H9 (cell line): ENCODE measurements around the gene MSS51. TPM values are rescaled to one million over a fixed set of nuclear protein-coding genes. Genes with fewer than 3 reads are reported as not detected.

ENCODE experiments used
- DNase-seq: peaks from one replicate; pipeline ENCODE4 v3.0.0-alpha.2; 2017
- H2AFZ ChIP-seq: one replicate; pipeline ENCODE4 v1.6.1; 2013; ENCODE audit warnings: mild to moderate bottlenecking, low read length, control low read depth, moderate library complexity
- H2AK5ac ChIP-seq: 2 replicates; pipeline ENCODE4 v1.6.1; 2013; ENCODE audit warnings: low read length, control low read depth, mixed read lengths; ENCODE audit not compliant: insufficient read length
- H2BK120ac ChIP-seq: one replicate; pipeline ENCODE4 v1.6.1; 2013; ENCODE audit warnings: low read depth, mild to moderate bottlenecking, low read length, control low read depth, inconsistent platforms; ENCODE audit not compliant: poor library complexity, severe bottlenecking
- H2BK12ac ChIP-seq: 2 replicates; pipeline ENCODE4 v1.6.1; 2013; ENCODE audit warnings: low read length, control low read depth, mixed read lengths, low read depth; ENCODE audit not compliant: insufficient read length
- H2BK15ac ChIP-seq: 2 replicates; pipeline ENCODE4 v1.6.1; 2013; ENCODE audit warnings: low read depth, low read length, control low read depth
- H2BK20ac ChIP-seq: one replicate; pipeline ENCODE4 v1.6.1; 2013; ENCODE audit warnings: low read depth, mild to moderate bottlenecking, low read length, control low read depth, inconsistent platforms; ENCODE audit not compliant: poor library complexity, severe bottlenecking
- H2BK5ac ChIP-seq: 2 replicates; pipeline ENCODE4 v1.6.1; 2013; ENCODE audit warnings: low read length, control low read depth, mixed read lengths; ENCODE audit not compliant: insufficient read length
- H3K14ac ChIP-seq: 2 replicates; pipeline ENCODE4 v1.6.1; 2013; ENCODE audit warnings: low read length, control low read depth; ENCODE audit not compliant: insufficient read depth
- H3K18ac ChIP-seq: 2 replicates; pipeline ENCODE4 v1.6.1; 2013; ENCODE audit warnings: low read depth, mild to moderate bottlenecking, mixed read lengths, low read length, control low read depth; ENCODE audit not compliant: insufficient read length
- H3K23ac ChIP-seq: 2 replicates; pipeline ENCODE4 v1.6.1; 2013; ENCODE audit warnings: low read length, control low read depth, mixed read lengths, low read depth; ENCODE audit not compliant: insufficient read length
- H3K23me2 ChIP-seq: 2 replicates; pipeline ENCODE4 v1.6.1; 2013; ENCODE audit warnings: low read depth, mild to moderate bottlenecking, mixed read lengths, low read length, control low read depth; ENCODE audit not compliant: insufficient read length, poor library complexity, severe bottlenecking
- H3K27ac ChIP-seq: 2 replicates; pipeline ENCODE4 v1.5.1; 2013; ENCODE audit warnings: low read length, control low read depth, mixed read lengths, low read depth; ENCODE audit not compliant: insufficient read length
- H3K27me3 ChIP-seq: 2 replicates; pipeline ENCODE4 v1.6.1; 2013; ENCODE audit warnings: low read length, control low read depth, inconsistent platforms; ENCODE audit not compliant: insufficient read depth
- H3K4ac ChIP-seq: 2 replicates; pipeline ENCODE4 v1.6.1; 2013; ENCODE audit warnings: low read depth, mild to moderate bottlenecking, control low read depth, inconsistent platforms, low read length, moderate library complexity
- H3K4me1 ChIP-seq: 2 replicates; pipeline ENCODE4 v1.6.1; 2013; ENCODE audit warnings: low read length, control low read depth, inconsistent platforms; ENCODE audit not compliant: insufficient read depth
- H3K4me2 ChIP-seq: 2 replicates; pipeline ENCODE4 v1.6.1; 2013; ENCODE audit warnings: low read length, control low read depth, mixed read lengths; ENCODE audit not compliant: insufficient read length, insufficient read depth
- H3K56ac ChIP-seq: 2 replicates; pipeline ENCODE4 v1.6.1; 2013; ENCODE audit warnings: low read depth, mild to moderate bottlenecking, mixed read lengths, low read length, control low read depth; ENCODE audit not compliant: insufficient read length
- H3K79me1 ChIP-seq: 2 replicates; pipeline ENCODE4 v1.6.1; 2013; ENCODE audit warnings: low read depth, mild to moderate bottlenecking, moderate library complexity, low read length, control low read depth, inconsistent platforms; ENCODE audit not compliant: insufficient read depth, poor library complexity, severe bottlenecking
- H3K79me2 ChIP-seq: 2 replicates; pipeline ENCODE4 v1.6.1; 2013; ENCODE audit warnings: low read length, control low read depth, inconsistent platforms; ENCODE audit not compliant: insufficient read depth
- H3K9ac ChIP-seq: 2 replicates; pipeline ENCODE4 v1.6.1; 2013; ENCODE audit warnings: low read length, control low read depth, mixed read lengths; ENCODE audit not compliant: insufficient read length; ENCODE audit errors: extremely low read depth
- H3K9me3 ChIP-seq: one replicate; pipeline ENCODE4 v1.6.1; 2013; ENCODE audit warnings: low read depth, low read length, inconsistent platforms; ENCODE audit not compliant: control insufficient read depth
- H3T11ph ChIP-seq: one replicate; pipeline ENCODE4 v1.6.1; 2013; ENCODE audit warnings: mild to moderate bottlenecking, low read length, control low read depth, inconsistent platforms
- H4K20me1 ChIP-seq: one replicate; pipeline ENCODE4 v1.6.1; 2013; ENCODE audit not compliant: control insufficient read depth, insufficient read length, insufficient read depth
- H4K5ac ChIP-seq: 2 replicates; pipeline ENCODE4 v1.6.1; 2013; ENCODE audit warnings: low read depth, mild to moderate bottlenecking, mixed read lengths, low read length, control low read depth; ENCODE audit not compliant: insufficient read length
- H4K8ac ChIP-seq: replicated peaks from 2 replicates; pipeline ENCODE4 v1.6.1; 2013; ENCODE audit warnings: low read length, control low read depth, mixed read lengths, low read depth; ENCODE audit not compliant: insufficient read length
- H4K91ac ChIP-seq: 2 replicates; pipeline ENCODE4 v1.6.1; 2013; ENCODE audit warnings: low read depth, mild to moderate bottlenecking, moderate library complexity, mixed read lengths, low read length, control low read depth; ENCODE audit not compliant: insufficient read length
- H3K27ac Mint-ChIP-seq, 3 experiments: 2 replicates in 2 of 3; 3 replicates in 1 of 3; pipeline ENCODE4 v1.8.0; 2020 to 2021; ENCODE audit warnings: mixed read lengths in 3 of 3, mild to moderate bottlenecking in 1 of 3, moderate library complexity in 1 of 3
- H3K27me3 Mint-ChIP-seq: 2 replicates; pipeline ENCODE4 v1.8.0; 2021; ENCODE audit warnings: low read depth, mild to moderate bottlenecking, moderate library complexity, mixed read lengths
- H3K36me3 Mint-ChIP-seq, 3 experiments: 2 replicates in 2 of 3; 3 replicates in 1 of 3; pipeline ENCODE4 v1.8.0; 2020 to 2021; ENCODE audit warnings: low read depth in 3 of 3, mixed read lengths in 3 of 3; ENCODE audit not compliant: insufficient read depth in 1 of 3
- H3K4me1 Mint-ChIP-seq, 2 experiments: 2 replicates each; pipeline ENCODE4 v1.8.0; 2020; ENCODE audit warnings: mixed read lengths in 2 of 2
- H3K4me3 Mint-ChIP-seq, 2 experiments: 2 replicates in 1 of 2; 3 replicates in 1 of 2; pipeline ENCODE4 v1.8.0; 2020 to 2021; ENCODE audit warnings: mild to moderate bottlenecking in 2 of 2, mixed read lengths in 2 of 2, moderate library complexity in 1 of 2
- H3K9me3 Mint-ChIP-seq, 2 experiments: 2 replicates in 1 of 2; 3 replicates in 1 of 2; pipeline ENCODE4 v1.8.0; 2020; ENCODE audit warnings: mild to moderate bottlenecking in 2 of 2, mixed read lengths in 2 of 2, moderate library complexity in 1 of 2
- WGBS: extraction: QIAGEN DNeasy Blood & Tissue Kit; methylation state at CpG from one replicate; pipeline ENCODE4 v1.1.7; 2013; ENCODE audit warnings: missing lambda C conversion rate, low lambda C conversion rate, mixed read lengths; ENCODE audit not compliant: insufficient read length; ENCODE audit errors: extremely low coverage; 5-methylcytosine and 5-hydroxymethylcytosine counted together
- total RNA-seq: library from RNA; stranded (reverse); gene quantifications from 2 replicates; pipeline ENCODE4 v1.2.1, GENCODE V29; 2021
- TF ChIP-seq, protein P1 (sequence below): fragments of 200-600 bp; sonication (generic); conservative IDR thresholded peaks from 3 replicates; pipeline ENCODE4 v1.8.0; 2021; ENCODE audit warnings: antibody characterized with exemption, mild to moderate bottlenecking

The MSS51 gene
- total RNA-seq, 1 experiment from 2014 or later, result 1.9 TPM

DNA sequence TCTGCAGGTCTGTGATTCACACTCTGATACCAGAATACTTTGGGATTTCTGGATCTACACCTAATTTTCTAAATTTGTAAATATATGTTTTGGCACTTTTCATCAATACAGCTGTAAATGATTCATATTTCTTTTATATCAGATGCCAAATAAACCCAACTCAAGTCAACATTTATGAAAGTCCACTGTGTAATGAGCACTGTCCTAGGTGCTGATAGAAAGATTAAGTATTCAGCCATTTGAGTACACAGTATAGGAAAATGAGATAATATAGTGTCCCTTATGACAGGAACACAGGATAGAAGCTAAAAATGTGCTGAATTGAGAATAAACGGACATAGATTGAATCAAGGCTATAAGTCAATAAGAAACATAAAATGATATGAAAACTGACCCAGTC is 25.9 kb downstream of the MSS51 start:
- H3T11ph ChIP-seq, result no peak overlapping the region
- no peak overlapping the region for H4K91ac ChIP-seq
- H2AK5ac ChIP-seq, result no peak overlapping the region
- H3K9me3 ChIP-seq, result no peaks in the 10 kb centered on the region
- no peak overlapping the region for H3K27ac Mint-ChIP-seq
- H3K56ac ChIP-seq, result no peak overlapping the region
- H2BK5ac ChIP-seq, result no peak overlapping the region
- H3K27me3 ChIP-seq, result no peaks in the 10 kb centered on the region
- TF ChIP-seq, protein P1, sequence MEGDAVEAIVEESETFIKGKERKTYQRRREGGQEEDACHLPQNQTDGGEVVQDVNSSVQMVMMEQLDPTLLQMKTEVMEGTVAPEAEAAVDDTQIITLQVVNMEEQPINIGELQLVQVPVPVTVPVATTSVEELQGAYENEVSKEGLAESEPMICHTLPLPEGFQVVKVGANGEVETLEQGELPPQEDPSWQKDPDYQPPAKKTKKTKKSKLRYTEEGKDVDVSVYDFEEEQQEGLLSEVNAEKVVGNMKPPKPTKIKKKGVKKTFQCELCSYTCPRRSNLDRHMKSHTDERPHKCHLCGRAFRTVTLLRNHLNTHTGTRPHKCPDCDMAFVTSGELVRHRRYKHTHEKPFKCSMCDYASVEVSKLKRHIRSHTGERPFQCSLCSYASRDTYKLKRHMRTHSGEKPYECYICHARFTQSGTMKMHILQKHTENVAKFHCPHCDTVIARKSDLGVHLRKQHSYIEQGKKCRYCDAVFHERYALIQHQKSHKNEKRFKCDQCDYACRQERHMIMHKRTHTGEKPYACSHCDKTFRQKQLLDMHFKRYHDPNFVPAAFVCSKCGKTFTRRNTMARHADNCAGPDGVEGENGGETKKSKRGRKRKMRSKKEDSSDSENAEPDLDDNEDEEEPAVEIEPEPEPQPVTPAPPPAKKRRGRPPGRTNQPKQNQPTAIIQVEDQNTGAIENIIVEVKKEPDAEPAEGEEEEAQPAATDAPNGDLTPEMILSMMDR, result no peak
- no peak overlapping the region for H3K9ac ChIP-seq
- H3K23ac ChIP-seq, result no peak overlapping the region
- peaks cover 8% of the 10 kb centered on the region for H3K79me1 ChIP-seq
- H3K4me2 ChIP-seq, result no peak overlapping the region
- no peak overlapping the region for H3K27ac ChIP-seq
- H3K4me3 Mint-ChIP-seq, result no peak overlapping the region
- no peak overlapping the region for H3K4ac ChIP-seq
- no peaks in the 10 kb centered on the region for H3K23me2 ChIP-seq
- H2BK20ac ChIP-seq, result no peak overlapping the region
- no peak overlapping the region for H2BK12ac ChIP-seq
- no peaks in the 10 kb centered on the region for H3K4me1 ChIP-seq
- DNase-seq, result no peak
- H4K20me1 ChIP-seq, result no peaks in the 10 kb centered on the region
- peaks cover 7 to 16% of the 10 kb centered on the region in 2 experiments for H3K4me1 Mint-ChIP-seq
- no peak overlapping the region for H3K14ac ChIP-seq
- peaks cover 11% of the 10 kb centered on the region; the same call in 1 of the 2 replicates for H3K79me2 ChIP-seq
- H3K36me3 Mint-ChIP-seq, result peaks cover 0 to 13% (median 3%) of the 10 kb centered on the region in 3 experiments; a peak in 4 of 7 replicates
- H3K27me3 Mint-ChIP-seq, result no peaks in the 10 kb centered on the region
- H2AFZ ChIP-seq, result no peak overlapping the region
- no CpG with 5 or more reads among the region's 1 CpG for WGBS
- H4K8ac ChIP-seq, result no peak overlapping the region
- no peak overlapping the region for H3K18ac ChIP-seq
- no peak overlapping the region for H4K5ac ChIP-seq
- peaks cover 0 to 2% of the 10 kb centered on the region in 2 experiments; a peak in 1 of 5 replicates for H3K9me3 Mint-ChIP-seq
- H2BK15ac ChIP-seq, result no peak overlapping the region
- H2BK120ac ChIP-seq, result no peak overlapping the region
